Fibroblast of the aortic adventitia (primary cell): ENCODE results near the gene AMZ2. TPM values are rescaled to one million over a fixed set of nuclear protein-coding genes. Genes with fewer than 3 reads are reported as not detected.
"Not testable (repeated sequence)": the region's sequence is repeated elsewhere in the genome, so short reads cannot be mapped to it uniquely, and the experiment has no call there.

Experiments used
- DNase-seq: peaks from one replicate; pipeline ENCODE4 v3.0.0-alpha.2; 2010; ENCODE audit warnings: low read depth
- H3K4me3 ChIP-seq: 2 replicates; pipeline ENCODE4 v1.5.1; 2011; ENCODE audit warnings: low read depth, mild to moderate bottlenecking, control low read depth, low read length, moderate library complexity
- CTCF ChIP-seq: IDR thresholded peaks from 2 replicates; pipeline ENCODE4 v1.5.1; 2011; ENCODE audit warnings: mild to moderate bottlenecking, low read length, control low read depth, inconsistent platforms; ENCODE audit not compliant: insufficient read depth
- total RNA-seq: library from RNA; depleted of rRNA; stranded (reverse); fragments of >200 nt; gene quantifications from 2 replicates; pipeline ENCODE4 v1.2.3, GENCODE V29; 2012; ENCODE audit warnings: low replicate concordance

Gene AMZ2
- total RNA-seq, 1 donor, result 89.7 TPM

- no peak for TF ChIP-seq CTCF
- DNase-seq, result no peak
- H3K4me3 ChIP-seq, result peak overlapping the region; percentile 17
These were observed 1.5 kb downstream of the AMZ2 start for GRCh38 chr17:68249354-68249765.

GRCh38 chr17:68253426-68253825 lies 5.6 kb downstream of the AMZ2 start:
- not testable (repeated sequence) for H3K4me3 ChIP-seq, DNase-seq

GRCh38 chr17:68255151-68255550 lies 7.3 kb downstream of the AMZ2 start:
- no peak for TF ChIP-seq CTCF
- H3K4me3 ChIP-seq, result no peak overlapping the region
- DNase-seq, result no peak

- H3K4me3 ChIP-seq, result no peak overlapping the region
- no peak for DNase-seq
- TF ChIP-seq CTCF, result no peak
These were observed 8.1 kb downstream of the AMZ2 start for GRCh38 chr17:68255731-68256538.

GRCh38 chr17:68256701-68257100 lies 8.9 kb downstream of the AMZ2 start:
- H3K4me3 ChIP-seq, DNase-seq: not testable (repeated sequence)

GRCh38 chr17:68257934-68258333 lies 10.1 kb downstream of the AMZ2 start:
- no peak for DNase-seq
- no peak overlapping the region for H3K4me3 ChIP-seq
- no peak for TF ChIP-seq CTCF

- not testable (repeated sequence) for DNase-seq, H3K4me3 ChIP-seq
These were observed 11.2 kb downstream of the AMZ2 start for GRCh38 chr17:68258890-68259647.

GRCh38 chr17:68259648-68259951 lies 11.8 kb downstream of the AMZ2 start:
- not testable (repeated sequence) for H3K4me3 ChIP-seq, DNase-seq
